Right lobe of liver (tissue), 4 donors: ENCODE results near the gene PAK1.

Source experiments
- CTCF ChIP-seq, 4 donors: fragments of 200-600 bp in 3 of 4; fragments of 450-650 bp in 1 of 4; IDR thresholded peaks; one replicate each; pipeline versions ENCODE4 v1.5.1 to v1.8.0; 2016 to 2022; ENCODE audit warnings: antibody characterized with exemption in 4 of 4, mild to moderate bottlenecking in 2 of 4
- POLR2A ChIP-seq: fragments of 450-650 bp; IDR thresholded peaks from one replicate; pipeline ENCODE4 v1.6.1; 2017; ENCODE audit warnings: antibody characterized with exemption, mild to moderate bottlenecking
- donor health status: DM: no; HTN: no; CAD: no.
- donor health status: DM: no; HTN: no; CAD: no.
- donor health status: DM: no; HTN: yes; CAD: no.

GRCh38 chr11:77412814-77413213 is 61.1 kb downstream of the PAK1 start:
- TF ChIP-seq POLR2A, result no peak
- no peak for TF ChIP-seq CTCF (IDR thresholded peaks at IDR 0.05)
